GM10248 (cell line): ENCODE data around the gene TCF7L2.

Experiments
- CTCF ChIA-PET: fragments of 300-600 bp; sonication (Branson Sonifier 250); formaldehyde crosslinking; extraction: SDS; loops from one replicate; lab custom pipeline; 2021; ENCODE audit warnings: antibody characterized with exemption; lab: Yijun Ruan, JAX
- POLR2A ChIA-PET: fragments of 350-650 bp; sonication (Branson Sonifier 250); formaldehyde crosslinking; extraction: SDS; loops from one replicate; lab custom pipeline; 2020; ENCODE audit warnings: antibody characterized with exemption; lab: Yijun Ruan, JAX
- DNase-seq: peaks from one replicate; pipeline ENCODE4 v3.0.0; 2012; ENCODE audit errors: extremely low spot score
- TF ChIP-seq, protein P1 (sequence below): IDR thresholded peaks from 2 replicates; pipeline ENCODE4 v1.5.1; 2012; ENCODE audit warnings: mild to moderate bottlenecking, low read depth; ENCODE audit errors: extremely low read depth, missing control alignments, control extremely low read depth

Gene TCF7L2

DNA sequence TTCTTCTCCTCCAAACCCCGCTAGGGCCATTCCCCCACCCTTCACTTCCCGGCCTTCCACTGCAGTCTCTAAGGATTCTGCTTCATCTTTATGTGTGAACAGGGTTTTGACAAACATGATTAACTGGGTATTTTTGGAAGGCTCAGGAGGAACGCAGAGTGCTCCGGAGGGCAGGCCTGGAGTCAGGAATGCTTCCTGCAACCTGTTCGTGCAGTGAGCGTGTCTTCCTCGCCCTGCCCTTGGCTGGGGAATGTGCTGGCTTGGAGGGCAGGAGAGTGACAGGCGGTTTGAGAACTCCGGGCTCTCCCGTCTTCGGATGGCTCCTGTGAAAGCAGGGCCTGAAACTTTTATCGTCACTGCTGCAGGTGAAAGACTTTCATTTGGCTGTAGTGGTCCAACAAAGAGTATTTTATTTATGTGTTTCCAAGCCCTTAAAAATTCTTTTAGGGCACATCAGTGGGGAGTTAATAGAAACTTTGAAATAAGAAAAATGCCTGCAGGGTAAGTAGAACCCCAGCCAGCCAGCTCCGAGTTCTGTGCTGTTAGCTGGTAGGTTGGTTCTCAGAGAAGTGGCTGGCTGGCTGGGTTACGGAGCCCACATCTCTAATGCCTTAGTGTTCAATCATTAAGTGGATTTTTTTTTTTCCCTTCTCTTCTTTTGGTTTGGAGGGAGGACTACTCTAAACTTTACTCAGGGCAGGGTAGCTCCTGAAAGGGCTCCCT lies 51.0 kb downstream of the TCF7L2 start:
- DNase-seq: no peak
- CTCF ChIA-PET: no interaction called here
- POLR2A ChIA-PET: no interaction called here
- TF ChIP-seq, protein P1, sequence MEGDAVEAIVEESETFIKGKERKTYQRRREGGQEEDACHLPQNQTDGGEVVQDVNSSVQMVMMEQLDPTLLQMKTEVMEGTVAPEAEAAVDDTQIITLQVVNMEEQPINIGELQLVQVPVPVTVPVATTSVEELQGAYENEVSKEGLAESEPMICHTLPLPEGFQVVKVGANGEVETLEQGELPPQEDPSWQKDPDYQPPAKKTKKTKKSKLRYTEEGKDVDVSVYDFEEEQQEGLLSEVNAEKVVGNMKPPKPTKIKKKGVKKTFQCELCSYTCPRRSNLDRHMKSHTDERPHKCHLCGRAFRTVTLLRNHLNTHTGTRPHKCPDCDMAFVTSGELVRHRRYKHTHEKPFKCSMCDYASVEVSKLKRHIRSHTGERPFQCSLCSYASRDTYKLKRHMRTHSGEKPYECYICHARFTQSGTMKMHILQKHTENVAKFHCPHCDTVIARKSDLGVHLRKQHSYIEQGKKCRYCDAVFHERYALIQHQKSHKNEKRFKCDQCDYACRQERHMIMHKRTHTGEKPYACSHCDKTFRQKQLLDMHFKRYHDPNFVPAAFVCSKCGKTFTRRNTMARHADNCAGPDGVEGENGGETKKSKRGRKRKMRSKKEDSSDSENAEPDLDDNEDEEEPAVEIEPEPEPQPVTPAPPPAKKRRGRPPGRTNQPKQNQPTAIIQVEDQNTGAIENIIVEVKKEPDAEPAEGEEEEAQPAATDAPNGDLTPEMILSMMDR: no peak

DNA sequence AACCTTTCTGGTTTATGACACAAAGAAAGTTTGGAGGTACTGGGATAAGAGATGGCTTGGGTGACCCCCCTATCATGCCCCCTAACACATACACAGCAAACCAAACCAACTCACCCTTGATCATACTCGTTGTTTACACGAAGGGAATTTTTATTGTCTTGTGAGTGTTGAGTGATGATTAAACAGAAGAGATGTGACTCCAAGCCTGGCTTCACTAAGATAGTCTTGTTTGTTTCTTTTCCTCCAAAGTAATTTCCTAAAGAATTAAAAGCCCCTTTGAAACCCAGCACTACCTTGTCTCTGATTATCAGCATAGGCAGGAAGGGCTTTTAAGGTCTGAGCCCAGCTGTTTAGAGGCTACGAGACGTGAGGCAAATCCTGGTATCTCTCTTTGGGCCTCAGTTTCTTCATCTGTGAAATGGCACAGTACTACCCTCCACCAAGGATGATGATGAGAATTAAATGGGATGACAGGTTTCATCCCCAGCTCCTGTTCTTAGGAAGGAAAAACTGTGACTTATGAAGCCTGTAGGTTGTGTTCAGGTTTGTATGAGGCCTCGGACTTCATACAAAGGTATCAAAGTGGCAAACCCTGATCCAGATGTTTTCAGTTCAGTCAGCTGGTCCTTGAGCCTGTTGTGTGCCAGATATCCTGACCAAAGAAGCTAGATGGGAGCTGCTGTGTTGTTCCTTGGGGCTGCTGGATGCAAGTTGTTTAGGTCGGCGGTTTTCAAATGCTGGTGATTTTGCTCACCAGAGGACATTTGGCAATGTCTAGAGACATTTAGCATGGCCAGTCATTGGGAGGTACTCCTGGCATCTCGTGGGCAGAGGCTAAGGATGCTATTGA lies 51.8 kb downstream of the TCF7L2 start:
- TF ChIP-seq, protein P1: no peak
- CTCF ChIA-PET: no interaction called here
- POLR2A ChIA-PET: no interaction called here
- DNase-seq: no peak

DNA sequence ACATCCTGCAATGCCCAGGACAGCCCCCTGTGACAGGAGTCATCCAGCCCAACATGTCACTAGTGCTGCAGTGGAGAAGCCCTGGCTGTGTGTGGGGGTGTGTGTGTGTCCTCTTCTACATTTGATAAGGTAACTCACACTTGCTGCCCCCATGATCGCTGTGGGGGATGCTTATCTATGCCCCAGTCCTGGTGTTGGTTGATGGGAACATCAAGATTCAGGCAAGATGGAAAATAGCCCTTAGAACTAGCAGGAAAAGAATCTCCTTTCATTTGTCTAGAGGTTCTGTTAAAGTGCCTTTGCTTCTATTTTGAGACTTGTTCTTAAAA lies 52.4 kb downstream of the TCF7L2 start:
- DNase-seq: no peak
- POLR2A ChIA-PET: no interaction called here
- TF ChIP-seq, protein P1: no peak
- CTCF ChIA-PET: no interaction called here

DNA sequence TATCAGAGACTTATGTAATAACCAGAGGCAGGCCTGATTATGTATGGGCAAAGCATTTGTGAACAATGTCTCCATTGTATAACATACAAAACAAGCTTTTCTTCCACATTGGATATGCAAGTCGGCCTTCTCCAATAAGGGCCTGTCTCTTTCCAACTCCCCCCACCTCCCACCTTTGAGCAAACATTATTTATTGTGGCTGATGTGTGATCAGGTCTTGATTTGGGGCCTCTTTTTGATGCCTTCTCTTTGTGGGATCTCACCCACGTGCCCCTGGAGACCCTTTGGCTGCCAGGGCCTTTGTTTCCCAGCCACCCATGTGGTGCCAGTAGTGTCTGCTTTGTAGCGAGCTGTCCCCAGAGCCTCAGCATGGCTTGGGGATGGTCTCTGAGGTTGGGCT lies 53.0 kb downstream of the TCF7L2 start:
- ChIA-PET POLR2A (no interaction called here), CTCF (no interaction called here)
- no peak for DNase-seq
- TF ChIP-seq, protein P1: no peak

DNA sequence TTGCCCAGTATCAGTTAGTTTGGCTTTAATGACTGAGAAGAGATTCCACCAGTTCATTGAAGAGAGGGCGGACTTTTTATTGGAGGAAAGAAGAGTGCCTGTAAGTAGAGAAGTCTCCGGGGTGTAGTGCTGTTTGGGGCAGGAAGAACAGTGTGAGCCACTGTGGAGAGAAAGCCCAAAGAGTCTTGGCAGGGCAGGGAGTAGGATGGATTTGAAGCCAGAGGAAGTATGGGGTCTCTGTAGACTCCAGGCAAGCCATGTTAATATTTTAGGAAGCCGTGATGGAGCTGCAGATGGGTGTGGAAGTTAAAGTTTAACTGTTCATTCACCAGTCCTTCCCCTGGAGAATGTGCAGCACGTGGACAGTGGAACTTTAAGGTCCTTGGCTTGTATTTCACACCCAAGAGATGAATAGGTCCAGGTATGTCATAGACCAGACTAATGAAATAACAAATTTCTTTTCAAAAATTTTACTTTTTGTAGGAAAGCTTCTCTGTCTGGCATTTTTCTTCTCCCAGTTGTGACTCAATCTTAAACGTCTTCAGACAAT lies 54.1 kb downstream of the TCF7L2 start:
- CTCF ChIA-PET: no interaction called here
- POLR2A ChIA-PET: no interaction called here
- TF ChIP-seq, protein P1: no peak

DNA sequence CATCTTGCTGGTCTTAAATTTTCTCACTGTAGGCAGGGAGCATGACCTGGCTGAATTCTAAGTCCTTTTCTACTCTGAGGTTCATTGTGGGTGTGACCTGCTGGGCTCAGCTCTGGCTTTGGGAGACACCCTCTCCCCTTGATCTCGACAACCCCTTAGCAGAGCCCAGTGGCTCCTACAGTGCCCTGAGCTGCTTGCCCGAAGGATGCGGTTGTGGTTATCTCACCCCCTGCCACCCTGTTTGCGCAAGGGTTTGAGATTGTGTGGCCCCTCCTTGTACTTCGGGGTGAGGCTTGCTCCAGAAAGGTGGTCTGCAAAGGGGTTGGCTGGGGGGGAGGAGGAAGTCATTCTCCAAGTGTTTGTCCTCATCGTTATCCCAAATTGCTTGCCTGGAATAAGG lies 55.3 kb downstream of the TCF7L2 start:
- TF ChIP-seq, protein P1: no peak
- CTCF ChIA-PET: no interaction called here
- DNase-seq: no peak
- POLR2A ChIA-PET: no interaction called here

More for the DNA sequence above, 54.1 kb downstream of the TCF7L2 start:
- DNase-seq: no peak
